Epithelial cell of proximal tubule (primary cell): ENCODE data around the gene PLXNA2. TPM values are rescaled to one million over a fixed set of nuclear protein-coding genes. Genes with fewer than 3 reads are reported as not detected.

ENCODE experiments used
- DNase-seq: peaks from one replicate; pipeline ENCODE4 v3.0.0-alpha.2; 2011; ENCODE audit warnings: low read depth
- H3K4me3 ChIP-seq: 2 replicates; pipeline ENCODE4 v1.5.1; 2011; ENCODE audit warnings: low read depth, mild to moderate bottlenecking, low read length
- CTCF ChIP-seq: conservative IDR thresholded peaks from 2 replicates; pipeline ENCODE4 v1.5.1; 2012; ENCODE audit warnings: low read depth, mild to moderate bottlenecking, low read length
- total RNA-seq: library from RNA; depleted of rRNA; stranded (reverse); fragments of >200 nt; gene quantifications from 2 replicates; pipeline ENCODE4 v1.2.3, GENCODE V29; 2015

PLXNA2 gene
- total RNA-seq, 1 donor from 2014 or later = 5.7 TPM

- H3K4me3 ChIP-seq = no peak overlapping the region
- no peak for TF ChIP-seq CTCF
- no peak for DNase-seq
Measured at GRCh38 chr1:208036918-208037766, 207.0 kb downstream of the PLXNA2 start.

GRCh38 chr1:208036106-208036808 is 207.9 kb downstream of the PLXNA2 start:
- H3K4me3 ChIP-seq = no peak overlapping the region
- TF ChIP-seq CTCF = peak; percentile 58
- DNase-seq = no peak

GRCh38 chr1:208034135-208034534 is 210.0 kb downstream of the PLXNA2 start:
- H3K4me3 ChIP-seq = no peak overlapping the region
- no peak for TF ChIP-seq CTCF
- DNase-seq = no peak

GRCh38 chr1:208033236-208033635 is 210.9 kb downstream of the PLXNA2 start:
- no peak for DNase-seq
- TF ChIP-seq CTCF = no peak
- no peak overlapping the region for H3K4me3 ChIP-seq

- DNase-seq = no peak
- TF ChIP-seq CTCF = no peak
Measured at GRCh38 chr1:208031932-208032320, 212.3 kb downstream of the PLXNA2 start.

GRCh38 chr1:208031316-208031931 is 212.8 kb downstream of the PLXNA2 start:
- no peak overlapping the region for H3K4me3 ChIP-seq
- no peak for DNase-seq
- TF ChIP-seq CTCF = no peak

More at GRCh38 chr1:208031932-208032320, 212.3 kb downstream of the PLXNA2 start:
- no peak overlapping the region for H3K4me3 ChIP-seq
